Right lobe of liver (tissue), 6 donors: ENCODE measurements around the gene RBM33. TPM values are rescaled to one million over a fixed set of nuclear protein-coding genes. Genes with fewer than 3 reads are reported as not detected.
A peak's percentile ranks its signal among the peaks of the same experiment; 100 is the strongest.

Source experiments
- ATAC-seq, 4 donors: fragments of 200-7000 bp; cut with Tn5 transposase; one replicate each; pipeline ENCODE4 v1.9.1; 2020; ENCODE audit warnings: mild to moderate bottlenecking in 4 of 4, moderate library complexity in 4 of 4
- DNase-seq, 3 donors: peaks; one replicate each; pipeline ENCODE4 v3.0.0-alpha.2; 2020
- H3K27ac ChIP-seq, 3 donors: fragments of 200-600 bp; one replicate each; pipeline ENCODE4 v1.8.0; 2022
- H3K27me3 ChIP-seq, 2 donors: fragments of 200-600 bp; one replicate each; pipeline ENCODE4 v1.8.0; 2022
- H3K36me3 ChIP-seq, 4 donors: fragments of 200-600 bp; sonication (generic) in 1 of 4; one replicate each; pipeline versions ENCODE4 v1.5.1 to v1.8.0; 2017 to 2022; ENCODE audit warnings: control low read depth in 1 of 4
- H3K4me1 ChIP-seq, 4 donors: fragments of 200-600 bp; sonication (generic) in 1 of 4; one replicate each; pipeline versions ENCODE4 v1.5.1 to v1.8.0; 2017 to 2022; ENCODE audit warnings: control low read depth in 1 of 4
- H3K4me3 ChIP-seq, 3 donors: fragments of 200-600 bp; one replicate each; pipeline ENCODE4 v1.8.0; 2022
- H3K9me3 ChIP-seq, 4 donors: fragments of 200-600 bp; sonication (generic) in 1 of 4; one replicate each; pipeline versions ENCODE4 v1.5.1 to v1.8.0; 2017 to 2022; ENCODE audit warnings: control low read depth in 1 of 4
- POLR2A ChIP-seq: fragments of 450-650 bp; IDR thresholded peaks from one replicate; pipeline ENCODE4 v1.6.1; 2017; ENCODE audit warnings: antibody characterized with exemption, mild to moderate bottlenecking
- WGBS: methylation state at CpG from one replicate; pipeline ENCODE4 v1.1.6; 2018; ENCODE audit warnings: low coverage, low lambda C conversion rate; ENCODE audit not compliant: insufficient coverage; ENCODE audit errors: missing lambda C conversion rate; 5-methylcytosine and 5-hydroxymethylcytosine counted together
- intact Hi-C, 2 donors: fragments of 100-400 bp; cut with DNase I; formaldehyde crosslinking; loops; one replicate each; pipeline versions ENCODE4 v1.11.2 to v1.14.1; 2022
- total RNA-seq, 6 experiments: library from RNA; depleted of rRNA in 2 of 6; stranded (reverse); fragments of >200 nt in 2 of 6; fragmentation: NEBNext Ultra II Directional in 3 of 6; extraction: Animal tissue kit (Norgen Biotek cat#: 25700) in 3 of 6; gene quantifications; one replicate each; pipeline versions ENCODE4 v1.1.0 to v1.2.4, GENCODE V29; 2016 to 2023
- TF ChIP-seq, protein P1 (sequence below), 4 donors: fragments of 200-600 bp in 3 of 4; fragments of 450-650 bp in 1 of 4; IDR thresholded peaks; one replicate each; pipeline versions ENCODE4 v1.5.1 to v1.8.0; 2016 to 2022; ENCODE audit warnings: antibody characterized with exemption in 4 of 4, mild to moderate bottlenecking in 2 of 4
- donor health status: DM: no; HTN: yes; CAD: no.
- donor health status: DM: no; HTN: no; CAD: no.
- donor health status: DM: no; HTN: no; CAD: no.
- donor health status: DM: no; HTN: yes; CAD: no.
- donor health status: DM: no; HTN: yes; CAD: no.

Gene RBM33
- total RNA-seq, 6 experiments from 2014 or later, result 24.9 to 55.1 (median 32.0) TPM

- H3K27me3 ChIP-seq, result no peaks in the 10 kb centered on the region
- intact Hi-C loops, result loop anchor here (10.0 kb wide), 2 partner anchors 666 to 676 kb away; no protein-coding TSS in a partner anchor
- TF ChIP-seq, protein P1, sequence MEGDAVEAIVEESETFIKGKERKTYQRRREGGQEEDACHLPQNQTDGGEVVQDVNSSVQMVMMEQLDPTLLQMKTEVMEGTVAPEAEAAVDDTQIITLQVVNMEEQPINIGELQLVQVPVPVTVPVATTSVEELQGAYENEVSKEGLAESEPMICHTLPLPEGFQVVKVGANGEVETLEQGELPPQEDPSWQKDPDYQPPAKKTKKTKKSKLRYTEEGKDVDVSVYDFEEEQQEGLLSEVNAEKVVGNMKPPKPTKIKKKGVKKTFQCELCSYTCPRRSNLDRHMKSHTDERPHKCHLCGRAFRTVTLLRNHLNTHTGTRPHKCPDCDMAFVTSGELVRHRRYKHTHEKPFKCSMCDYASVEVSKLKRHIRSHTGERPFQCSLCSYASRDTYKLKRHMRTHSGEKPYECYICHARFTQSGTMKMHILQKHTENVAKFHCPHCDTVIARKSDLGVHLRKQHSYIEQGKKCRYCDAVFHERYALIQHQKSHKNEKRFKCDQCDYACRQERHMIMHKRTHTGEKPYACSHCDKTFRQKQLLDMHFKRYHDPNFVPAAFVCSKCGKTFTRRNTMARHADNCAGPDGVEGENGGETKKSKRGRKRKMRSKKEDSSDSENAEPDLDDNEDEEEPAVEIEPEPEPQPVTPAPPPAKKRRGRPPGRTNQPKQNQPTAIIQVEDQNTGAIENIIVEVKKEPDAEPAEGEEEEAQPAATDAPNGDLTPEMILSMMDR (IDR thresholded peaks at IDR 0.05), result no peak
- no peak for TF ChIP-seq POLR2A
Observed at GRCh38 chr7:155798673-155799439, 154.4 kb downstream of the RBM33 start.

GRCh38 chr7:155799514-155799913 lies 155.1 kb downstream of the RBM33 start:
- DNase-seq, result peak; percentile 20 to 68 (median 65)
- WGBS, result 44% methylated on average over 8 of the region's 19 CpGs

More at GRCh38 chr7:155798673-155799439, 154.4 kb downstream of the RBM33 start:
- 37% methylated on average over 11 of the region's 13 CpGs for WGBS
- Histone ChIP-seq H3K36me3 (no peaks in the 10 kb centered on the region), H3K4me3 (no peak overlapping the region), H3K27ac (no peak overlapping the region), H3K9me3 (no peaks in the 10 kb centered on the region), H3K4me1 (peaks cover 0 to 9% (median 0%) of the 10 kb centered on the region in 4 donors)
- no peak for ATAC-seq
- DNase-seq, result peak in 2 of 3 donors; percentile 8 to 34

DNA sequence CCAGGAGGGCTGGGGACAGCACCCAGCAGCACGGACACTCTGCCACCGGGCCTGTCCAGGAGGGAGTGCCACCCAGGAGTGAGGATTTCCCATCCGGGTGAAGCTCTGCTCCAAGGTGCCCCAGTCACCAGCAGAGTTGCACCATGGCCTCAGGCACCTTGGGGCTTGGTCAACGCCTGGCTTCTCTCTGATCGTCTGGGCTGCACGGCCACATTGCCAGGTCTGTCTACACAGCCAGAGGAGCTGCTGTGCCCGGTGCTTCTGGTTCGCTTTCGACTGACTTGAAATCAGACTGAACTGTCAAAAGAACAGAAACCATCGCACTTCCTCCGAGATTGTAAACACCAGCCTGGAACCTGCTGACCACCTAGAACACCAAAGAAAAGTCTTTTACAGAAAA lies 155.8 kb downstream of the RBM33 start:
- no peaks in the 10 kb centered on the region for H3K27me3 ChIP-seq
- H3K4me3 ChIP-seq, result no peak overlapping the region
- H3K27ac ChIP-seq, result no peak overlapping the region
- DNase-seq (peak in 2 of 3 donors; percentile 17 to 34), ATAC-seq (no peak)
- WGBS, result 75% methylated on average over 2 of the region's 11 CpGs
- H3K9me3 ChIP-seq, result no peaks in the 10 kb centered on the region
- intact Hi-C loops, result loop anchor here in 1 of 2 donors (5.0 kb wide), 1 partner anchor 812 kb away; no protein-coding TSS in a partner anchor
- no peaks in the 10 kb centered on the region for H3K36me3 ChIP-seq
- peaks cover 0 to 9% (median 0%) of the 10 kb centered on the region in 4 donors for H3K4me1 ChIP-seq
- no peak for TF ChIP-seq POLR2A
- TF ChIP-seq, protein P1 (IDR thresholded peaks at IDR 0.05), result no peak

More at GRCh38 chr7:155799514-155799913, 155.1 kb downstream of the RBM33 start:
- Histone ChIP-seq H3K36me3 (no peaks in the 10 kb centered on the region), H3K27me3 (no peaks in the 10 kb centered on the region), H3K4me3 (no peak overlapping the region), H3K9me3 (no peaks in the 10 kb centered on the region), H3K27ac (no peak overlapping the region), H3K4me1 (peaks cover 0 to 9% (median 0%) of the 10 kb centered on the region in 4 donors)
- ATAC-seq, result peak in 2 of 4 donors; percentile 3 to 51
- TF ChIP-seq, protein P1 (IDR thresholded peaks at IDR 0.05), result no peak
- TF ChIP-seq POLR2A, result no peak
- intact Hi-C loops, result loop anchor here (10.0 kb wide), 2 partner anchors 665 to 675 kb away; no protein-coding TSS in a partner anchor

GRCh38 chr7:155800741-155801267 lies 156.3 kb downstream of the RBM33 start:
- no peaks in the 10 kb centered on the region for H3K36me3 ChIP-seq
- H3K4me3 ChIP-seq, result no peak overlapping the region
- no peaks in the 10 kb centered on the region for H3K27me3 ChIP-seq
- WGBS, result 100% methylated on average over 2 of the region's 16 CpGs
- ATAC-seq (peak in 3 of 4 donors; percentile 7 to 39 (median 12)), DNase-seq (peak in 1 of 3 donors; percentile 30)
- intact Hi-C loops, result loop anchor here in 1 of 2 donors (5.0 kb wide), 1 partner anchor 811 kb away; no protein-coding TSS in a partner anchor
- H3K4me1 ChIP-seq, result peaks cover 0 to 9% (median 0%) of the 10 kb centered on the region in 4 donors
- no peaks in the 10 kb centered on the region for H3K9me3 ChIP-seq
- no peak for TF ChIP-seq POLR2A
- TF ChIP-seq, protein P1 (IDR thresholded peaks at IDR 0.05), result no peak
- no peak overlapping the region for H3K27ac ChIP-seq
